SU-DHL-6 (cell line): ENCODE results near the gene LTBP4.

Experiments used
- H2AFZ ChIP-seq: fragments of 200-600 bp; sonication (generic); 2 replicates; pipeline ENCODE4 v1.6.1; 2014; ENCODE audit warnings: low read depth, mild to moderate bottlenecking, moderate library complexity, mixed read lengths, antibody characterized with exemption, low read length; ENCODE audit not compliant: severe bottlenecking
- H3F3A ChIP-seq: fragments of 200-600 bp; shearing (Covaris generic); 2 replicates; pipeline ENCODE4 v1.6.0; 2016; ENCODE audit warnings: antibody characterized with exemption, mild to moderate bottlenecking; ENCODE audit not compliant: insufficient read depth
- H3K27ac ChIP-seq: fragments of 200-600 bp; sonication (generic); 2 replicates; pipeline ENCODE4 v1.5.1; 2016; ENCODE audit warnings: low read depth, mild to moderate bottlenecking, low read length, moderate library complexity, mixed read lengths
- H3K27me3 ChIP-seq: fragments of 200-600 bp; sonication (generic), shearing (Covaris generic); 2 replicates; pipeline ENCODE4 v1.6.0; 2014; ENCODE audit warnings: mild to moderate bottlenecking, low read length
- H3K36me3 ChIP-seq: fragments of 200-600 bp; sonication (generic); 2 replicates; pipeline ENCODE4 v1.6.1; 2014; ENCODE audit warnings: mild to moderate bottlenecking, low read length, mixed read lengths
- H3K4me2 ChIP-seq: fragments of 300-600, 200-600 bp; shearing (Covaris generic), sonication (generic); 2 replicates; pipeline ENCODE4 v1.6.0; 2014; ENCODE audit warnings: low read length, low read depth, mild to moderate bottlenecking; ENCODE audit not compliant: poor library complexity, severe bottlenecking
- H3K4me3 ChIP-seq: fragments of 200-600 bp; sonication (generic); 2 replicates; pipeline ENCODE4 v1.5.1; 2014; ENCODE audit warnings: antibody characterized with exemption, low read length, mild to moderate bottlenecking, mixed read lengths; ENCODE audit not compliant: insufficient read depth, poor library complexity, severe bottlenecking
- H3K79me2 ChIP-seq: fragments of 200-600 bp; sonication (generic); 2 replicates; pipeline ENCODE4 v1.6.1; 2014; ENCODE audit warnings: mild to moderate bottlenecking, low read length, moderate library complexity; ENCODE audit not compliant: insufficient read depth
- H3K9ac ChIP-seq: fragments of 200-600 bp; sonication (generic); 2 replicates; pipeline ENCODE4 v1.7.0; 2014; ENCODE audit warnings: mild to moderate bottlenecking, low read length
- H3K9me2 ChIP-seq: fragments of 200-600 bp; sonication (generic); replicated peaks from 2 replicates; pipeline ENCODE4 v1.6.1; 2014; ENCODE audit warnings: low read length; ENCODE audit not compliant: insufficient read depth
- H3K9me3 ChIP-seq: fragments of 200-600 bp; sonication (generic); 2 replicates; pipeline ENCODE4 v1.6.1; 2014; ENCODE audit warnings: low read length, mixed read lengths; ENCODE audit not compliant: insufficient read depth
- H4K20me1 ChIP-seq: fragments of 200-600 bp; sonication (generic); 2 replicates; pipeline ENCODE4 v1.6.1; 2014; ENCODE audit warnings: low read depth, mild to moderate bottlenecking, antibody characterized with exemption, low read length, moderate library complexity, mixed read lengths
- EZH2phosphoT487 ChIP-seq: fragments of 200-600 bp; sonication (generic), shearing (Covaris generic); conservative IDR thresholded peaks from 2 replicates; pipeline ENCODE4 v1.6.1; 2018; ENCODE audit warnings: mild to moderate bottlenecking, antibody characterized with exemption, low read length, moderate library complexity, mixed read lengths
- TF ChIP-seq, protein P1 (sequence below): fragments of 200-600 bp; sonication (generic); IDR thresholded peaks from one replicate; pipeline ENCODE4 v1.5.1; 2017; ENCODE audit warnings: antibody characterized with exemption, mild to moderate bottlenecking, low read length, moderate library complexity; ENCODE audit not compliant: insufficient read depth, poor library complexity, severe bottlenecking

Gene LTBP4, protein sequence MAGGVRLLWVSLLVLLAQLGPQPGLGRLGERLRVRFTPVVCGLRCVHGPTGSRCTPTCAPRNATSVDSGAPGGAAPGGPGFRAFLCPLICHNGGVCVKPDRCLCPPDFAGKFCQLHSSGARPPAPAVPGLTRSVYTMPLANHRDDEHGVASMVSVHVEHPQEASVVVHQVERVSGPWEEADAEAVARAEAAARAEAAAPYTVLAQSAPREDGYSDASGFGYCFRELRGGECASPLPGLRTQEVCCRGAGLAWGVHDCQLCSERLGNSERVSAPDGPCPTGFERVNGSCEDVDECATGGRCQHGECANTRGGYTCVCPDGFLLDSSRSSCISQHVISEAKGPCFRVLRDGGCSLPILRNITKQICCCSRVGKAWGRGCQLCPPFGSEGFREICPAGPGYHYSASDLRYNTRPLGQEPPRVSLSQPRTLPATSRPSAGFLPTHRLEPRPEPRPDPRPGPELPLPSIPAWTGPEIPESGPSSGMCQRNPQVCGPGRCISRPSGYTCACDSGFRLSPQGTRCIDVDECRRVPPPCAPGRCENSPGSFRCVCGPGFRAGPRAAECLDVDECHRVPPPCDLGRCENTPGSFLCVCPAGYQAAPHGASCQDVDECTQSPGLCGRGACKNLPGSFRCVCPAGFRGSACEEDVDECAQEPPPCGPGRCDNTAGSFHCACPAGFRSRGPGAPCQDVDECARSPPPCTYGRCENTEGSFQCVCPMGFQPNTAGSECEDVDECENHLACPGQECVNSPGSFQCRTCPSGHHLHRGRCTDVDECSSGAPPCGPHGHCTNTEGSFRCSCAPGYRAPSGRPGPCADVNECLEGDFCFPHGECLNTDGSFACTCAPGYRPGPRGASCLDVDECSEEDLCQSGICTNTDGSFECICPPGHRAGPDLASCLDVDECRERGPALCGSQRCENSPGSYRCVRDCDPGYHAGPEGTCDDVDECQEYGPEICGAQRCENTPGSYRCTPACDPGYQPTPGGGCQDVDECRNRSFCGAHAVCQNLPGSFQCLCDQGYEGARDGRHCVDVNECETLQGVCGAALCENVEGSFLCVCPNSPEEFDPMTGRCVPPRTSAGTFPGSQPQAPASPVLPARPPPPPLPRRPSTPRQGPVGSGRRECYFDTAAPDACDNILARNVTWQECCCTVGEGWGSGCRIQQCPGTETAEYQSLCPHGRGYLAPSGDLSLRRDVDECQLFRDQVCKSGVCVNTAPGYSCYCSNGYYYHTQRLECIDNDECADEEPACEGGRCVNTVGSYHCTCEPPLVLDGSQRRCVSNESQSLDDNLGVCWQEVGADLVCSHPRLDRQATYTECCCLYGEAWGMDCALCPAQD (N-terminal part only)

DNA sequence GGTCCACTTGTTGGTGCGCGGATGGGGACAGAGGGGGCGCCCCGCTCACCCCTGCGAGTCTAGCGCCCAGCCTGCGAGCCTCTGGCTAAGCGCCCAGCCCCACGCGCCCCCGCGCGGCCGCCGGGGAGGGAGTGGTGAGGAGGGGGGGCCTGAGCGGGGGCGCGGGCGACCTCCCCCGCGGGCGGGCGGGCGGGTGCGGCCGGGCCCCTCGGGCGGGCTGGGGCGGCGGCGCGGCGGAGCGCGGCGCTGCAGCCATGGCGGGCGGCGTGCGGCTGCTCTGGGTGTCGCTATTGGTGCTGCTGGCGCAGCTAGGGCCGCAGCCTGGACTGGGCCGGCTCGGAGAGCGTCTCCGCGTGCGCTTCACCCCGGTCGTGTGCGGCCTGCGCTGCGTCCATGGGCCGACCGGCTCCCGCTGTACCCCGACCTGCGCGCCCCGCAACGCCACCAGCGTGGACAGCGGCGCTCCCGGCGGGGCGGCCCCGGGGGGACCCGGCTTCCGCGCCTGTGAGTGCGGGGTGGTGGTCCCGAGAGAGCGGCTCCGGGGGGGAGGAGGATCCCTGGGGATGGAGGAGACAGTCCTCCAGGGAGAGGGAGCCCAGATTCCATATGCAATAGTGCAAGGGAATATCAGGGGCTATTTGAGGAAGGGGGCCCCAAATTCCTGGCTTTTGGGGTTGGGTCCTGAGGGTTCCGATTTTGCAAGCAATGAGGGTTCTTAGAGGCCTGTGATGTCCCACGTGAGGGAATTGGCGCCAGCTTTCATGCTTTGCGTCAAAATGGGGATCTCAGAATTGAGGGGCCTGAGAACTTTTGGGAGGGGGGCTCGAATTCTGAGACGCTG, at the start of gene LTBP4:
TSS of gene LTBP4 (plus strand) at position 236 of the 841 bp plus-strand sequence. CDS start at position 255, 19 bp downstream.
- H3F3A ChIP-seq: peaks cover 24% of the 10 kb centered on the region
- peak within 1 kb of the TSS; percentile 25 for H3K4me3 ChIP-seq
- no peaks in the 10 kb centered on the region for H3K27me3 ChIP-seq
- peak within 1 kb of the TSS; percentile 29 for H2AFZ ChIP-seq
- TF ChIP-seq, protein P1, sequence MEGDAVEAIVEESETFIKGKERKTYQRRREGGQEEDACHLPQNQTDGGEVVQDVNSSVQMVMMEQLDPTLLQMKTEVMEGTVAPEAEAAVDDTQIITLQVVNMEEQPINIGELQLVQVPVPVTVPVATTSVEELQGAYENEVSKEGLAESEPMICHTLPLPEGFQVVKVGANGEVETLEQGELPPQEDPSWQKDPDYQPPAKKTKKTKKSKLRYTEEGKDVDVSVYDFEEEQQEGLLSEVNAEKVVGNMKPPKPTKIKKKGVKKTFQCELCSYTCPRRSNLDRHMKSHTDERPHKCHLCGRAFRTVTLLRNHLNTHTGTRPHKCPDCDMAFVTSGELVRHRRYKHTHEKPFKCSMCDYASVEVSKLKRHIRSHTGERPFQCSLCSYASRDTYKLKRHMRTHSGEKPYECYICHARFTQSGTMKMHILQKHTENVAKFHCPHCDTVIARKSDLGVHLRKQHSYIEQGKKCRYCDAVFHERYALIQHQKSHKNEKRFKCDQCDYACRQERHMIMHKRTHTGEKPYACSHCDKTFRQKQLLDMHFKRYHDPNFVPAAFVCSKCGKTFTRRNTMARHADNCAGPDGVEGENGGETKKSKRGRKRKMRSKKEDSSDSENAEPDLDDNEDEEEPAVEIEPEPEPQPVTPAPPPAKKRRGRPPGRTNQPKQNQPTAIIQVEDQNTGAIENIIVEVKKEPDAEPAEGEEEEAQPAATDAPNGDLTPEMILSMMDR: peak; percentile 6
- TF ChIP-seq EZH2phosphoT487: no peak
- no peaks in the 10 kb centered on the region for H3K36me3 ChIP-seq
- no peak within 1 kb of the TSS for H3K27ac ChIP-seq
- peak within 1 kb of the TSS; percentile 45 for H3K4me2 ChIP-seq
- H4K20me1 ChIP-seq: no peaks in the 10 kb centered on the region
- no peaks in the 10 kb centered on the region for H3K9me2 ChIP-seq
- H3K9ac ChIP-seq: peak within 1 kb of the TSS; percentile 29; the same call in 1 of the 2 replicates
- H3K9me3 ChIP-seq: no peaks in the 10 kb centered on the region
- H3K79me2 ChIP-seq: no peaks in the 10 kb centered on the region

DNA sequence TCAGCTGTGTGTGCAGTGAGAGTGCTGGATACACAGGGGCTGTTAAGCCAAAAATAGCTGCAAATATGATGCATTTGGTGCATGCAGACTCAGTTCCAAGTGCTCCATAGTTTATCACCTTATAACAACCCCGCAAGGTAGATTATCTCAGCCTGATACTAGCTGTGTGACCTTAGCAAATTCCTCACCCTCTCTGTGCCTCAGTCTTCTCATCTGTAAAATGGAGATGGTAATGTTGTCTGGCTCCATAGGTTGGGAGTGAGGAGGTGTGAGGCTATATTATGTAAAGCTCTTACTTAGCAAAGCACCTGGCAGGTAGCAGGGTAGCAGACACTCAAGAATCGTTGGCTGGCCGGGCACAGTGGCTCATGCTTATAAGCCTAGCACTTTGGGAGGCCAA, 48.3 kb upstream of the LTBP4 start:
- H3K27ac ChIP-seq: no peak overlapping the region
- H3K4me2 ChIP-seq: no peak overlapping the region
- H3K79me2 ChIP-seq: no peaks in the 10 kb centered on the region
- H3K9ac ChIP-seq: no peak overlapping the region
- no peaks in the 10 kb centered on the region for H3K36me3 ChIP-seq
- H3K9me3 ChIP-seq: no peaks in the 10 kb centered on the region
- H3K27me3 ChIP-seq: no peaks in the 10 kb centered on the region
- no peak overlapping the region for H2AFZ ChIP-seq
- H3K9me2 ChIP-seq: no peaks in the 10 kb centered on the region
- TF ChIP-seq, protein P1: no peak
- TF ChIP-seq EZH2phosphoT487: no peak
- no peak overlapping the region for H3K4me3 ChIP-seq
- no peaks in the 10 kb centered on the region for H4K20me1 ChIP-seq
- H3F3A ChIP-seq: no peaks in the 10 kb centered on the region
